Measurements from ENCODE around the gene MALRD1.
A peak's percentile ranks its signal among the peaks of the same experiment; 100 is the strongest.

MALRD1 gene

GRCh38 chr10:19111501-19112267, 63.1 kb downstream of the MALRD1 start:
- peak; percentile 15 for DNase-seq

- no peak for DNase-seq
Observed at GRCh38 chr10:19117438-19117837, 68.8 kb downstream of the MALRD1 start.

- DNase-seq: no peak
Observed at GRCh38 chr10:19119191-19119590, 70.6 kb downstream of the MALRD1 start.

GRCh38 chr10:19120381-19120908, 71.8 kb downstream of the MALRD1 start:
- DNase-seq: no peak

- DNase-seq: no peak
Observed at GRCh38 chr10:19133992-19134391, 85.4 kb downstream of the MALRD1 start.

GRCh38 chr10:19142967-19143366, 94.4 kb downstream of the MALRD1 start:
- DNase-seq: no peak

- DNase-seq: no peak
Observed at GRCh38 chr10:19144206-19144605, 95.6 kb downstream of the MALRD1 start.

- no peak for DNase-seq
Observed at GRCh38 chr10:19154375-19154774, 105.8 kb downstream of the MALRD1 start.

GRCh38 chr10:19158358-19158757, 109.8 kb downstream of the MALRD1 start:
- no peak for DNase-seq

GRCh38 chr10:19158870-19159269, 110.3 kb downstream of the MALRD1 start:
- no peak for DNase-seq

- DNase-seq: no peak
Observed at GRCh38 chr10:19164461-19164860, 115.9 kb downstream of the MALRD1 start.

GRCh38 chr10:19168584-19168983, 120.0 kb downstream of the MALRD1 start:
- DNase-seq: no peak

GRCh38 chr10:19169041-19169440, 120.4 kb downstream of the MALRD1 start:
- no peak for DNase-seq

GRCh38 chr10:19169684-19170083, 121.1 kb downstream of the MALRD1 start:
- DNase-seq: no peak

GRCh38 chr10:19178675-19179074, 130.1 kb downstream of the MALRD1 start:
- peak; percentile 9 for DNase-seq

- no peak for DNase-seq
Observed at GRCh38 chr10:19184891-19185290, 136.3 kb downstream of the MALRD1 start.

- no peak for DNase-seq
Observed at GRCh38 chr10:19194866-19195265, 146.3 kb downstream of the MALRD1 start.

GRCh38 chr10:19195698-19196097, 147.1 kb downstream of the MALRD1 start:
- DNase-seq: no peak

GRCh38 chr10:19200211-19200610, 151.6 kb downstream of the MALRD1 start:
- no peak for DNase-seq

GRCh38 chr10:19204246-19204917, 155.8 kb downstream of the MALRD1 start:
- no peak for DNase-seq

- DNase-seq: no peak
Observed at GRCh38 chr10:19209319-19209718, 160.7 kb downstream of the MALRD1 start.

- DNase-seq: no peak
Observed at GRCh38 chr10:19212590-19212989, 164.0 kb downstream of the MALRD1 start.

- no peak for DNase-seq
Observed at GRCh38 chr10:19221216-19221615, 172.6 kb downstream of the MALRD1 start.

GRCh38 chr10:19226025-19226424, 177.4 kb downstream of the MALRD1 start:
- no peak for DNase-seq
